H9 (cell line): ENCODE measurements around the gene TNFRSF4. TPM values are rescaled to one million over a fixed set of nuclear protein-coding genes. Genes with fewer than 3 reads are reported as not detected.

Experiments
- DNase-seq: peaks from one replicate; pipeline ENCODE4 v3.0.0-alpha.2; 2017
- H2AFZ ChIP-seq: one replicate; pipeline ENCODE4 v1.6.1; 2013; ENCODE audit warnings: mild to moderate bottlenecking, low read length, control low read depth, moderate library complexity
- H2AK5ac ChIP-seq: 2 replicates; pipeline ENCODE4 v1.6.1; 2013; ENCODE audit warnings: low read length, control low read depth, mixed read lengths; ENCODE audit not compliant: insufficient read length
- H2BK120ac ChIP-seq: one replicate; pipeline ENCODE4 v1.6.1; 2013; ENCODE audit warnings: low read depth, mild to moderate bottlenecking, low read length, control low read depth, inconsistent platforms; ENCODE audit not compliant: poor library complexity, severe bottlenecking
- H2BK12ac ChIP-seq: 2 replicates; pipeline ENCODE4 v1.6.1; 2013; ENCODE audit warnings: low read length, control low read depth, mixed read lengths, low read depth; ENCODE audit not compliant: insufficient read length
- H2BK15ac ChIP-seq: 2 replicates; pipeline ENCODE4 v1.6.1; 2013; ENCODE audit warnings: low read depth, low read length, control low read depth
- H2BK20ac ChIP-seq: one replicate; pipeline ENCODE4 v1.6.1; 2013; ENCODE audit warnings: low read depth, mild to moderate bottlenecking, low read length, control low read depth, inconsistent platforms; ENCODE audit not compliant: poor library complexity, severe bottlenecking
- H2BK5ac ChIP-seq: 2 replicates; pipeline ENCODE4 v1.6.1; 2013; ENCODE audit warnings: low read length, control low read depth, mixed read lengths; ENCODE audit not compliant: insufficient read length
- H3K14ac ChIP-seq: 2 replicates; pipeline ENCODE4 v1.6.1; 2013; ENCODE audit warnings: low read length, control low read depth; ENCODE audit not compliant: insufficient read depth
- H3K18ac ChIP-seq: 2 replicates; pipeline ENCODE4 v1.6.1; 2013; ENCODE audit warnings: low read depth, mild to moderate bottlenecking, mixed read lengths, low read length, control low read depth; ENCODE audit not compliant: insufficient read length
- H3K23ac ChIP-seq: 2 replicates; pipeline ENCODE4 v1.6.1; 2013; ENCODE audit warnings: low read length, control low read depth, mixed read lengths, low read depth; ENCODE audit not compliant: insufficient read length
- H3K23me2 ChIP-seq: 2 replicates; pipeline ENCODE4 v1.6.1; 2013; ENCODE audit warnings: low read depth, mild to moderate bottlenecking, mixed read lengths, low read length, control low read depth; ENCODE audit not compliant: insufficient read length, poor library complexity, severe bottlenecking
- H3K27ac ChIP-seq: 2 replicates; pipeline ENCODE4 v1.5.1; 2013; ENCODE audit warnings: low read length, control low read depth, mixed read lengths, low read depth; ENCODE audit not compliant: insufficient read length
- H3K27me3 ChIP-seq: 2 replicates; pipeline ENCODE4 v1.6.1; 2013; ENCODE audit warnings: low read length, control low read depth, inconsistent platforms; ENCODE audit not compliant: insufficient read depth
- H3K4ac ChIP-seq: 2 replicates; pipeline ENCODE4 v1.6.1; 2013; ENCODE audit warnings: low read depth, mild to moderate bottlenecking, control low read depth, inconsistent platforms, low read length, moderate library complexity
- H3K4me1 ChIP-seq: 2 replicates; pipeline ENCODE4 v1.6.1; 2013; ENCODE audit warnings: low read length, control low read depth, inconsistent platforms; ENCODE audit not compliant: insufficient read depth
- H3K4me2 ChIP-seq: 2 replicates; pipeline ENCODE4 v1.6.1; 2013; ENCODE audit warnings: low read length, control low read depth, mixed read lengths; ENCODE audit not compliant: insufficient read length, insufficient read depth
- H3K56ac ChIP-seq: 2 replicates; pipeline ENCODE4 v1.6.1; 2013; ENCODE audit warnings: low read depth, mild to moderate bottlenecking, mixed read lengths, low read length, control low read depth; ENCODE audit not compliant: insufficient read length
- H3K79me1 ChIP-seq: 2 replicates; pipeline ENCODE4 v1.6.1; 2013; ENCODE audit warnings: low read depth, mild to moderate bottlenecking, moderate library complexity, low read length, control low read depth, inconsistent platforms; ENCODE audit not compliant: insufficient read depth, poor library complexity, severe bottlenecking
- H3K79me2 ChIP-seq: 2 replicates; pipeline ENCODE4 v1.6.1; 2013; ENCODE audit warnings: low read length, control low read depth, inconsistent platforms; ENCODE audit not compliant: insufficient read depth
- H3K9ac ChIP-seq: 2 replicates; pipeline ENCODE4 v1.6.1; 2013; ENCODE audit warnings: low read length, control low read depth, mixed read lengths; ENCODE audit not compliant: insufficient read length; ENCODE audit errors: extremely low read depth
- H3K9me3 ChIP-seq: one replicate; pipeline ENCODE4 v1.6.1; 2013; ENCODE audit warnings: low read depth, low read length, inconsistent platforms; ENCODE audit not compliant: control insufficient read depth
- H3T11ph ChIP-seq: one replicate; pipeline ENCODE4 v1.6.1; 2013; ENCODE audit warnings: mild to moderate bottlenecking, low read length, control low read depth, inconsistent platforms
- H4K20me1 ChIP-seq: one replicate; pipeline ENCODE4 v1.6.1; 2013; ENCODE audit not compliant: control insufficient read depth, insufficient read length, insufficient read depth
- H4K5ac ChIP-seq: 2 replicates; pipeline ENCODE4 v1.6.1; 2013; ENCODE audit warnings: low read depth, mild to moderate bottlenecking, mixed read lengths, low read length, control low read depth; ENCODE audit not compliant: insufficient read length
- H4K8ac ChIP-seq: replicated peaks from 2 replicates; pipeline ENCODE4 v1.6.1; 2013; ENCODE audit warnings: low read length, control low read depth, mixed read lengths, low read depth; ENCODE audit not compliant: insufficient read length
- H4K91ac ChIP-seq: 2 replicates; pipeline ENCODE4 v1.6.1; 2013; ENCODE audit warnings: low read depth, mild to moderate bottlenecking, moderate library complexity, mixed read lengths, low read length, control low read depth; ENCODE audit not compliant: insufficient read length
- H3K27ac Mint-ChIP-seq, 3 experiments: 2 replicates in 2 of 3; 3 replicates in 1 of 3; pipeline ENCODE4 v1.8.0; 2020 to 2021; ENCODE audit warnings: mixed read lengths in 3 of 3, mild to moderate bottlenecking in 1 of 3, moderate library complexity in 1 of 3
- H3K27me3 Mint-ChIP-seq: 2 replicates; pipeline ENCODE4 v1.8.0; 2021; ENCODE audit warnings: low read depth, mild to moderate bottlenecking, moderate library complexity, mixed read lengths
- H3K36me3 Mint-ChIP-seq, 3 experiments: 2 replicates in 2 of 3; 3 replicates in 1 of 3; pipeline ENCODE4 v1.8.0; 2020 to 2021; ENCODE audit warnings: low read depth in 3 of 3, mixed read lengths in 3 of 3; ENCODE audit not compliant: insufficient read depth in 1 of 3
- H3K4me1 Mint-ChIP-seq, 2 experiments: 2 replicates each; pipeline ENCODE4 v1.8.0; 2020; ENCODE audit warnings: mixed read lengths in 2 of 2
- H3K4me3 Mint-ChIP-seq, 2 experiments: 2 replicates in 1 of 2; 3 replicates in 1 of 2; pipeline ENCODE4 v1.8.0; 2020 to 2021; ENCODE audit warnings: mild to moderate bottlenecking in 2 of 2, mixed read lengths in 2 of 2, moderate library complexity in 1 of 2
- H3K9me3 Mint-ChIP-seq, 2 experiments: 2 replicates in 1 of 2; 3 replicates in 1 of 2; pipeline ENCODE4 v1.8.0; 2020; ENCODE audit warnings: mild to moderate bottlenecking in 2 of 2, mixed read lengths in 2 of 2, moderate library complexity in 1 of 2
- WGBS: extraction: QIAGEN DNeasy Blood & Tissue Kit; methylation state at CpG from one replicate; pipeline ENCODE4 v1.1.7; 2013; ENCODE audit warnings: missing lambda C conversion rate, low lambda C conversion rate, mixed read lengths; ENCODE audit not compliant: insufficient read length; ENCODE audit errors: extremely low coverage; 5-methylcytosine and 5-hydroxymethylcytosine counted together
- total RNA-seq: library from RNA; stranded (reverse); gene quantifications from 2 replicates; pipeline ENCODE4 v1.2.1, GENCODE V29; 2021
- TF ChIP-seq, protein P1 (sequence below): fragments of 200-600 bp; sonication (generic); conservative IDR thresholded peaks from 3 replicates; pipeline ENCODE4 v1.8.0; 2021; ENCODE audit warnings: antibody characterized with exemption, mild to moderate bottlenecking

The TNFRSF4 gene
- total RNA-seq, 1 experiment from 2014 or later = 0.24 TPM

DNA sequence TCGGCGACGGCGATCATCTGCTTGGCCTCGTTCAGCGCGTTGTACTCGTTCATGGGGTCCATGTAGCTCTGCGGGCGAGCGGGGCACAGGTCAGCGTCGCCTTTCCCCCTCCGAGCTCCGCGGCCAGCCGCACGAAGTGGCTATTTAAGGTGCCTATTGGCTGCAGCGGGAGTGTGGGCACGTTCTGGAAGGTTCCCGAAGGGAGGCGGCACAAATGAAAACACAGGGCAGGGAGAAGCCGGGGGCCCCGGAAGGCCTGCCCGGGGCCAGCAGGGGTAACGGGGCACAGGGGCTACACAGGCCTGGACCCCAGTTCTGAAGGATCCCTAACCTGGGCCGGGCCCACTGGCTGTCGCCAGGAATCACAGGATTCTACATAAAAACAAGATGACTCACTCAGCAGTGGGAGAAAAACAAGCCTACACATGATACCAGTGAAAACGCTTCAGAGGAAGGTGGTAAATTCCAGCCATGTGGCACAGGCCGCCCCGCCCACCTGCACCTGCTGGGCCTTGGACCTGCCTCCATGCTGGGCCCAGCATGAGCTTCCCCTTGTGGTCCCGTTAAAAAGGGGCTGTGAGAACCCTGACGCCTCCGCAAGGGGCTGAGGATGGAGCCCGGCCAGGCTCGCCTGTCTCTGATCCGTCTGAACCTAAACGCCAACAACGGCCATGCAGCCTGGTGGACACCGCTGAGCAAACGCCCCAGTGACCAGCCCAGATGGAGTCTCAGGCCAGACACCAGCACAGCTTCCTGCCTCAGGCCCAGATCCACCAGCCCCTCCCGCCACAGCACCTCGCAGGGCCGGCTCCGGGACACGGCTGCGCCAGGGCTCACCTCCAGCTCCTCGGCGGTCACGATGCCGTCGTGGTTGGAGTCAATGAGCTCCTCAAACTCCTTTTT, 3.9 kb upstream of the TNFRSF4 start:
- no peak overlapping the region for H3K4me3 Mint-ChIP-seq
- no peaks in the 10 kb centered on the region; a peak in 1 of 5 replicates for H3K9me3 Mint-ChIP-seq
- Histone ChIP-seq H4K8ac (no peak overlapping the region), H3K23me2 (no peaks in the 10 kb centered on the region), H2AK5ac (no peak overlapping the region), H4K91ac (no peak overlapping the region), H2BK12ac (no peak overlapping the region), H3K18ac (no peak overlapping the region), H4K20me1 (no peaks in the 10 kb centered on the region), H3K79me1 (no peaks in the 10 kb centered on the region), H2AFZ (no peak overlapping the region), H2BK20ac (no peak overlapping the region), H3K4ac (no peak overlapping the region), H3K9ac (no peak overlapping the region), H4K5ac (no peak overlapping the region), H3K4me2 (no peak overlapping the region), H3T11ph (no peak overlapping the region), H3K14ac (no peak overlapping the region), H3K56ac (no peak overlapping the region), H3K9me3 (no peaks in the 10 kb centered on the region), H2BK5ac (no peak overlapping the region), H3K27ac (no peak overlapping the region), H3K23ac (no peak overlapping the region), H3K4me1 (no peaks in the 10 kb centered on the region), H3K27me3 (no peaks in the 10 kb centered on the region), H2BK15ac (no peak overlapping the region), H2BK120ac (no peak overlapping the region), H3K79me2 (no peaks in the 10 kb centered on the region)
- DNase-seq = no peak
- WGBS = no CpG with 5 or more reads among the region's 52 CpGs
- peak overlapping the region in 1 of 3 experiments; percentile 40; a peak in 1 of 7 replicates for H3K27ac Mint-ChIP-seq
- peaks cover 0 to 4% of the 10 kb centered on the region in 2 experiments; a peak in 1 of 4 replicates for H3K4me1 Mint-ChIP-seq
- TF ChIP-seq, protein P1, sequence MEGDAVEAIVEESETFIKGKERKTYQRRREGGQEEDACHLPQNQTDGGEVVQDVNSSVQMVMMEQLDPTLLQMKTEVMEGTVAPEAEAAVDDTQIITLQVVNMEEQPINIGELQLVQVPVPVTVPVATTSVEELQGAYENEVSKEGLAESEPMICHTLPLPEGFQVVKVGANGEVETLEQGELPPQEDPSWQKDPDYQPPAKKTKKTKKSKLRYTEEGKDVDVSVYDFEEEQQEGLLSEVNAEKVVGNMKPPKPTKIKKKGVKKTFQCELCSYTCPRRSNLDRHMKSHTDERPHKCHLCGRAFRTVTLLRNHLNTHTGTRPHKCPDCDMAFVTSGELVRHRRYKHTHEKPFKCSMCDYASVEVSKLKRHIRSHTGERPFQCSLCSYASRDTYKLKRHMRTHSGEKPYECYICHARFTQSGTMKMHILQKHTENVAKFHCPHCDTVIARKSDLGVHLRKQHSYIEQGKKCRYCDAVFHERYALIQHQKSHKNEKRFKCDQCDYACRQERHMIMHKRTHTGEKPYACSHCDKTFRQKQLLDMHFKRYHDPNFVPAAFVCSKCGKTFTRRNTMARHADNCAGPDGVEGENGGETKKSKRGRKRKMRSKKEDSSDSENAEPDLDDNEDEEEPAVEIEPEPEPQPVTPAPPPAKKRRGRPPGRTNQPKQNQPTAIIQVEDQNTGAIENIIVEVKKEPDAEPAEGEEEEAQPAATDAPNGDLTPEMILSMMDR = no peak
- peaks cover 17 to 41% (median 32%) of the 10 kb centered on the region in 3 experiments; a peak in 6 of 7 replicates for H3K36me3 Mint-ChIP-seq
- no peaks in the 10 kb centered on the region; the same call in 1 of the 2 replicates for H3K27me3 Mint-ChIP-seq
